ENCODE results near the gene IFT22.
"Not testable (repeated sequence)": the region's sequence is repeated elsewhere in the genome, so short reads cannot be mapped to it uniquely, and the experiment has no call there.

The IFT22 gene

GRCh38 chr7:101293069-101294021 is 28.3 kb downstream of the IFT22 start:
- not testable (repeated sequence) for H3K36me3 ChIP-seq (ENCODE audit: insufficient read depth, low read length); H3K27me3 ChIP-seq (ENCODE audit: insufficient read depth, low read length); H3K4me3 ChIP-seq (ENCODE audit: low read length); H3K9me3 ChIP-seq (ENCODE audit: insufficient read depth, low read depth, low read length)
- WGBS = 41% methylated on average over 15 of the region's 16 CpGs
- peaks cover 33% of the 10 kb centered on the region for H3K4me1 ChIP-seq (ENCODE audit: insufficient read depth, low read length)
- H3K9ac ChIP-seq (ENCODE audit: low read depth, low read length) = peak overlapping the region; percentile 51
- H3K27ac ChIP-seq (ENCODE audit: low read depth, low read length) = peak overlapping the region; percentile 100

- not testable (repeated sequence) for H3K36me3 ChIP-seq (ENCODE audit: insufficient read depth, low read length); H3K9me3 ChIP-seq (ENCODE audit: insufficient read depth, low read depth, low read length); H3K9ac ChIP-seq (ENCODE audit: low read depth, low read length); H3K4me3 ChIP-seq (ENCODE audit: low read length); H3K27me3 ChIP-seq (ENCODE audit: insufficient read depth, low read length)
- Histone ChIP-seq H3K4me1 (ENCODE audit: insufficient read depth, low read length) (peaks cover 33% of the 10 kb centered on the region), H3K27ac (ENCODE audit: low read depth, low read length) (peak overlapping the region; percentile 100; the same call in 1 of the 2 replicates)
- 76% methylated on average over 5 of the region's 5 CpGs for WGBS
Observed at GRCh38 chr7:101292566-101292965, 29.0 kb downstream of the IFT22 start.

- H3K27ac ChIP-seq (ENCODE audit: low read depth, low read length) = peak overlapping the region; percentile 64; the same call in 1 of the 2 replicates
- H3K9ac ChIP-seq (ENCODE audit: low read depth, low read length); H3K9me3 ChIP-seq (ENCODE audit: insufficient read depth, low read depth, low read length); H3K36me3 ChIP-seq (ENCODE audit: insufficient read depth, low read length); H3K4me3 ChIP-seq (ENCODE audit: low read length); H3K27me3 ChIP-seq (ENCODE audit: insufficient read depth, low read length): not testable (repeated sequence)
- WGBS = 36% methylated on average over 18 of the region's 18 CpGs
- H3K4me1 ChIP-seq (ENCODE audit: insufficient read depth, low read length) = peaks cover 32% of the 10 kb centered on the region
Observed at GRCh38 chr7:101290186-101291037, 31.2 kb downstream of the IFT22 start.

GRCh38 chr7:101289687-101290086 is 31.9 kb downstream of the IFT22 start:
- H3K4me3 ChIP-seq (ENCODE audit: low read length) = peak overlapping the region; percentile 38
- not testable (repeated sequence) for H3K27me3 ChIP-seq (ENCODE audit: insufficient read depth, low read length)

GRCh38 chr7:101288439-101288838 is 33.2 kb downstream of the IFT22 start:
- no peak overlapping the region for H3K27ac ChIP-seq (ENCODE audit: low read depth, low read length)
- H3K9me3 ChIP-seq (ENCODE audit: insufficient read depth, low read depth, low read length) = no peaks in the 10 kb centered on the region
- no peak overlapping the region for H3K9ac ChIP-seq (ENCODE audit: low read depth, low read length)
- no peaks in the 10 kb centered on the region for H3K36me3 ChIP-seq (ENCODE audit: insufficient read depth, low read length)
- peak overlapping the region; percentile 1; the same call in 1 of the 2 replicates for H3K4me3 ChIP-seq (ENCODE audit: low read length)
- peaks cover 20% of the 10 kb centered on the region for H3K4me1 ChIP-seq (ENCODE audit: insufficient read depth, low read length)
- WGBS = 98% methylated on average over 3 of the region's 3 CpGs
- H3K27me3 ChIP-seq (ENCODE audit: insufficient read depth, low read length) = no peaks in the 10 kb centered on the region

More at GRCh38 chr7:101289687-101290086, 31.9 kb downstream of the IFT22 start:
- not testable (repeated sequence) for H3K27ac ChIP-seq (ENCODE audit: low read depth, low read length); H3K36me3 ChIP-seq (ENCODE audit: insufficient read depth, low read length); H3K9me3 ChIP-seq (ENCODE audit: insufficient read depth, low read depth, low read length)
- Histone ChIP-seq H3K9ac (ENCODE audit: low read depth, low read length) (0 out of 2 replicates have a peak overlapping the region, but pooled peaks have one; percentile 18), H3K4me1 (ENCODE audit: insufficient read depth, low read length) (peaks cover 25% of the 10 kb centered on the region)
- 79% methylated on average over 4 of the region's 4 CpGs for WGBS

- Histone ChIP-seq H3K9me3 (ENCODE audit: insufficient read depth, low read depth, low read length) (no peaks in the 10 kb centered on the region), H3K27ac (ENCODE audit: low read depth, low read length) (no peak overlapping the region), H3K9ac (ENCODE audit: low read depth, low read length) (no peak overlapping the region), H3K36me3 (ENCODE audit: insufficient read depth, low read length) (no peaks in the 10 kb centered on the region), H3K27me3 (ENCODE audit: insufficient read depth, low read length) (no peaks in the 10 kb centered on the region), H3K4me3 (ENCODE audit: low read length) (no peak overlapping the region), H3K4me1 (ENCODE audit: insufficient read depth, low read length) (peaks cover 11% of the 10 kb centered on the region)
- 89% methylated on average over 6 of the region's 6 CpGs for whole genome bisulfite sequencing
Observed at GRCh38 chr7:101287032-101287431, 34.6 kb downstream of the IFT22 start.

GRCh38 chr7:101285880-101286279 is 35.7 kb downstream of the IFT22 start:
- H3K9ac ChIP-seq (ENCODE audit: low read depth, low read length); H3K9me3 ChIP-seq (ENCODE audit: insufficient read depth, low read depth, low read length); H3K27me3 ChIP-seq (ENCODE audit: insufficient read depth, low read length); H3K4me1 ChIP-seq (ENCODE audit: insufficient read depth, low read length); H3K27ac ChIP-seq (ENCODE audit: low read depth, low read length); H3K36me3 ChIP-seq (ENCODE audit: insufficient read depth, low read length); H3K4me3 ChIP-seq (ENCODE audit: low read length): not testable (repeated sequence)
- 91% methylated on average over 3 of the region's 3 CpGs for WGBS

- 91% methylated on average over 9 of the region's 9 CpGs for WGBS
- H3K36me3 ChIP-seq (ENCODE audit: insufficient read depth, low read length) = no peaks in the 10 kb centered on the region
- no peaks in the 10 kb centered on the region for H3K27me3 ChIP-seq (ENCODE audit: insufficient read depth, low read length)
- no peak overlapping the region for H3K27ac ChIP-seq (ENCODE audit: low read depth, low read length)
- H3K4me3 ChIP-seq (ENCODE audit: low read length) = no peak overlapping the region
- H3K4me1 ChIP-seq (ENCODE audit: insufficient read depth, low read length) = peaks cover 7% of the 10 kb centered on the region; the same call in 1 of the 2 replicates
- no peak overlapping the region for H3K9ac ChIP-seq (ENCODE audit: low read depth, low read length)
- no peaks in the 10 kb centered on the region for H3K9me3 ChIP-seq (ENCODE audit: insufficient read depth, low read depth, low read length)
Observed at GRCh38 chr7:101285171-101285570, 36.4 kb downstream of the IFT22 start.

GRCh38 chr7:101280912-101281311 is 40.7 kb downstream of the IFT22 start:
- H3K27me3 ChIP-seq (ENCODE audit: insufficient read depth, low read length); H3K9ac ChIP-seq (ENCODE audit: low read depth, low read length); H3K4me3 ChIP-seq (ENCODE audit: low read length); H3K4me1 ChIP-seq (ENCODE audit: insufficient read depth, low read length); H3K27ac ChIP-seq (ENCODE audit: low read depth, low read length); H3K9me3 ChIP-seq (ENCODE audit: insufficient read depth, low read depth, low read length); H3K36me3 ChIP-seq (ENCODE audit: insufficient read depth, low read length): not testable (repeated sequence)
- 96% methylated on average over 8 of the region's 8 CpGs for WGBS

- no peak overlapping the region for H3K4me3 ChIP-seq (ENCODE audit: low read length)
- no peaks in the 10 kb centered on the region for H3K27me3 ChIP-seq (ENCODE audit: insufficient read depth, low read length)
- H3K9ac ChIP-seq (ENCODE audit: low read depth, low read length) = no peak overlapping the region
- no peaks in the 10 kb centered on the region for H3K9me3 ChIP-seq (ENCODE audit: insufficient read depth, low read depth, low read length)
- H3K36me3 ChIP-seq (ENCODE audit: insufficient read depth, low read length) = no peaks in the 10 kb centered on the region
- H3K27ac ChIP-seq (ENCODE audit: low read depth, low read length) = no peak overlapping the region
- H3K4me1 ChIP-seq (ENCODE audit: insufficient read depth, low read length) = peaks cover 1% of the 10 kb centered on the region
- WGBS = 96% methylated on average over 24 of the region's 24 CpGs
Observed at GRCh38 chr7:101278461-101279292, 42.9 kb downstream of the IFT22 start.
